Urinary bladder (tissue), 4 donors: ENCODE data around the gene SNX22. TPM values are rescaled to one million over a fixed set of nuclear protein-coding genes. Genes with fewer than 3 reads are reported as not detected.
A peak's percentile ranks its signal among the peaks of the same experiment; 100 is the strongest.
"Not testable (repeated sequence)": the region's sequence is repeated elsewhere in the genome, so short reads cannot be mapped to it uniquely, and the experiment has no call there.

Experiments used
- DNase-seq: peaks from one replicate; pipeline ENCODE4 v3.0.0-alpha.2; 2015; ENCODE audit errors: extremely low spot score
- H3K27ac ChIP-seq: one replicate; pipeline ENCODE4 v1.5.1; 2013; ENCODE audit warnings: low read depth, mild to moderate bottlenecking, moderate library complexity
- H3K36me3 ChIP-seq: one replicate; pipeline ENCODE4 v1.6.1; 2013; ENCODE audit warnings: mild to moderate bottlenecking, moderate library complexity; ENCODE audit not compliant: insufficient read depth
- H3K4me1 ChIP-seq: one replicate; pipeline ENCODE4 v1.6.1; 2013; ENCODE audit warnings: mild to moderate bottlenecking, moderate library complexity; ENCODE audit not compliant: insufficient read depth
- H3K4me3 ChIP-seq: one replicate; pipeline ENCODE4 v1.5.1; 2013; ENCODE audit warnings: low read depth, low read length
- WGBS: extraction: QIAGEN DNeasy Blood & Tissue Kit; methylation state at CpG from one replicate; pipeline ENCODE4 v1.1.7; 2013; 5-methylcytosine and 5-hydroxymethylcytosine counted together
- polyA plus RNA-seq: library from polyadenylated mRNA; stranded (reverse); fragments of 200-250 nt; gene quantifications from one replicate; pipeline ENCODE4 v1.2.3, GENCODE V29; 2013
- total RNA-seq: library from RNA; depleted of rRNA; stranded (reverse); fragments of >200 nt; gene quantifications from one replicate; pipeline ENCODE4 v1.2.3, GENCODE V29; 2014
- donor health status: healthy with polysubstance abuse.
- donor health status: healthy.

Gene SNX22
- total RNA-seq: 0.42 TPM
- polyA plus RNA-seq: 1.1 TPM

DNA sequence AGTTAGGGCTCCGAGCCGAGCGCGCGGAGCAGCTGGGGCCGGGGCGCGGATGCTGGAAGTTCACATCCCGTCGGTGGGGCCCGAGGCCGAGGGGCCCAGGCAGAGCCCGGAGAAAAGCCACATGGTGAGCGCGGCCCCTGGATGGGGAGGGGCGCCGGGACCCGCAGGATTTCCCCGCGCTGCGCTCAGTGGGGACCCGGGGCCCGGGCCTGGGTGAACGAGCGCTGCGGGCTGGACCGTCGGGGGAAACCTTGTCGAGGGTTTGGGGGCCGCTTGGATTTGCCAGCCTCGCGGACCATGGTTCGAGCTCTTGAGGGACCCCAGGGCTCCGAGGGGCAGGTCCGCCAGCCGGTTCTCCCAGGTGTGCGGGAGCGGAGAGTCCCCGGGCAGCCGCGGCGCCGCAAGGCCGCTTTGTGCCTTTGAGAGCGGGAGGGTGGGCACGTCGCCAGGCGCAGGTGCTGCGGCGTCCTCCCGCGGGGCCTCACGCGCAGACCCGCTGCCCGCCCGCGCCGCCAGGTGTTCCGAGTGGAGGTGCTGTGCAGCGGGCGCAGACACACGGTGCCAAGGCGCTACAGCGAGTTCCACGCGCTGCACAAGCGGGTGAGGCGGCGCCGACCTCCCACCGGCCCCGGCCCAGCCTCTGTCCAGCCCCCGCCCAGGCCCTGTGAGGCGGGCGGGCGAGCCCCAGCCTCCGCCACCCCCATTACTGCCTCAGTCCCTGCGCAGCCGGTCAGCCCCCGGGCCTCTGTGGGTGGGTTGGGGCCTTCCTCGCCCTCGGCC is at the start of gene SNX22:
Gene SNX22, plus strand, starts transcription at position 5 of the 780 bp plus-strand sequence. Its CDS starts 45 bp downstream, at position 50.
- Histone ChIP-seq H3K4me1 (no peaks in the 10 kb centered on the region), H3K36me3 (peaks cover 8% of the 10 kb centered on the region), H3K4me3 (peak within 1 kb of the TSS; percentile 38), H3K27ac (no peak within 1 kb of the TSS)
- DNase-seq: no peak
- 1% methylated on average over 83 of the region's 83 CpGs for WGBS

DNA sequence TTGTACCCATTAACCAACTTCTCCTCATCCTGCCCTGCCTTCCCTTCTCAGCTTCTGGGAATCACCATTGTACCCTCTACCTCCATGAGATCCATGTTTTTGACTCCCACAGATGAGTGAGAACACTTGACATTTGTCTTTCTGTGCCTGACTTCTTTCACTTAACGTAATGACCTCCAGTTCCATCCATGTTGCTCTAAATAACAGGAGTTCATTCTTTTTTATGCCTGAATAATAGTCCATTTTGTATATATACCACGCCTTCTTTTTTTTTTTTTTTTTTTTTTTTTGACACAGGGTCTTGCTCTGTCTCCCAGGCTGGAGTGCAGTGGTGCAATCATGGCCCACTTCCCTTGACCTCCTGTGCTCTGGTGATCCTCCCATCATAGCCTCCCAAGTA is 49.0 kb upstream of the SNX22 start:
- 98% methylated on average over 2 of the region's 2 CpGs for WGBS
- no peaks in the 10 kb centered on the region for H3K36me3 ChIP-seq
- H3K4me3 ChIP-seq: no peak overlapping the region
- no peak for DNase-seq
- H3K27ac ChIP-seq: no peak overlapping the region
- H3K4me1 ChIP-seq: peaks cover 2% of the 10 kb centered on the region

DNA sequence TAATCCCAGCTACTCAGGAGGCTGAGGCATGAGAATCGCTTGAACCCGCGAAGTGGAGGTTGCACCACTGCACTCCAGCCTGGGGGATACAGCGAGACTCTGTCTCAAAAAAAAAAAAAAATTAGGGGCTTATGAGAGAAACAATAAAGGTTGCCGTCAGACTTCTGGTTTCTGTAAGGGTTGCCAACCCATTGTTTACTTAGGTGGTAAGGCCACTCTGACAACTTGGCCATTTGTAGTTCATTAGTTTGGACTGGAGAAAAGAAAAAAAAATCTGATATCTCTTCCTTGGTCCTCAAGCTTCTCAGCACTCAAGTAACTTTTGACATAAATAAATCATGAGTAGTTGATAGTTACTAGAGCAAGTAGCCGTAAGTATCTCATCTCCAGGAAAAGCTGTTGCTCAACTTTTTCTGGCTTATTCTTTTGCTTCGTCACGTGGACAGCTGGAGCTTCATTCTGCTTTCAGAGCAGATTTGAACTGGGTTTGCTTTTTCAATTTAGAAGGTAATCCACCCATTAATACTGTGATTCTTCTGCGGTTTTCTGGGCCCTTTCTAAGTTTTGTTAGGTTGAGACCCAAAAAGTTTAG is 46.3 kb upstream of the SNX22 start:
- H3K4me1 ChIP-seq: peaks cover 2% of the 10 kb centered on the region
- no peak for DNase-seq
- peaks cover 2% of the 10 kb centered on the region for H3K36me3 ChIP-seq
- no peak overlapping the region for H3K4me3 ChIP-seq
- 65% methylated on average over 9 of the region's 9 CpGs for WGBS
- H3K27ac ChIP-seq: no peak overlapping the region

DNA sequence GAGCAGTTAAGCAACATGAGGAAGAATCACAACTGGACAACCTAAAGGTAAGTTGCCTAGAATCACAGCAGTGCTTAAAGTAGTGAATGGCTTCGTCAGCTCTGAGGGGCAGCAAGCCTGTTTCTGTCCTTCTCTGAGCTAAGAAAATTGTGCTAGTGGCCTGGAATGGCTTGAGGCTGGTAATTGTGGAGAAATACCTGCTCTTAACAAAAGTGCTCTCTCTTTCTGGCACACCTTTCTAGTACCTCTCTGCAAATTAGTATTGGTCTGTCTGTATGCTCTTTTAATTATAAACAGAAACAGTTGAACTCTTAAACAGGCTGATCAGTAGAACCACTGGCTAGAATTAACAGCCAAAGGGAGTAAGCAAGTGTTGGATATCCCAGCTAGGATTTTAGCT is 44.2 kb upstream of the SNX22 start:
- 94% methylated on average over 1 of the region's 1 CpG for WGBS
- H3K27ac ChIP-seq: no peak overlapping the region
- H3K4me3 ChIP-seq: no peak overlapping the region
- DNase-seq: no peak
- peaks cover 2% of the 10 kb centered on the region for H3K4me1 ChIP-seq
- H3K36me3 ChIP-seq: peaks cover 2% of the 10 kb centered on the region

DNA sequence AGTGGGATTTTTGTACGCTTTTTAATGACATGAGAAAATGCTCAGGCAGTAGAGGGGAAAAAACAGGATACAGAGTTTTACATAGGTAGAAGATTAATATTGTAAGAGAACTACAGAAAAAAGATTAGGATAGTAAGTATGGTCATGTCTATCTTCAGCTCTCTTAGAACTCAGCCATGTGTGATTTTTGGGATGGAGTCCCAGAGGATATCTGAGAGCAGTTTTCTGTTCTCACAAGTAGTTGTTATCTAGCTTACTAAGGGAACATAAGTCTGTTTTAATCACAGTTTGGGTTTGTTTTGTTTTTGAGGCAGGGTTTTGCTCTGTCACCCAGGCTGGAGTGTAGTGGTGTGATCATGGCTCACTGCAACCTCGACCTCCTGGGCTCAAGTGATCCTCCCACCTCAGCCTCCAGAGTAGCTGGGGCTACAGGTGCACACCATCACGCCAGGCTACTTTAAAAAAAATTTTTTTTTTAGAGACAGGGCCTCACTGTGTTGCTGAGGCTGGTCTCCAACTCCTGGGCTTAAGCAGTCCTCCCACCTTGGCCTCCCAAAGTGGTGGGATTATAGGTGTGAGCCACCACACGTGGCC is 41.3 kb upstream of the SNX22 start:
- H3K27ac ChIP-seq, H3K4me3 ChIP-seq, H3K4me1 ChIP-seq, H3K36me3 ChIP-seq, DNase-seq: not testable (repeated sequence)
- WGBS: 96% methylated on average over 4 of the region's 4 CpGs

DNA sequence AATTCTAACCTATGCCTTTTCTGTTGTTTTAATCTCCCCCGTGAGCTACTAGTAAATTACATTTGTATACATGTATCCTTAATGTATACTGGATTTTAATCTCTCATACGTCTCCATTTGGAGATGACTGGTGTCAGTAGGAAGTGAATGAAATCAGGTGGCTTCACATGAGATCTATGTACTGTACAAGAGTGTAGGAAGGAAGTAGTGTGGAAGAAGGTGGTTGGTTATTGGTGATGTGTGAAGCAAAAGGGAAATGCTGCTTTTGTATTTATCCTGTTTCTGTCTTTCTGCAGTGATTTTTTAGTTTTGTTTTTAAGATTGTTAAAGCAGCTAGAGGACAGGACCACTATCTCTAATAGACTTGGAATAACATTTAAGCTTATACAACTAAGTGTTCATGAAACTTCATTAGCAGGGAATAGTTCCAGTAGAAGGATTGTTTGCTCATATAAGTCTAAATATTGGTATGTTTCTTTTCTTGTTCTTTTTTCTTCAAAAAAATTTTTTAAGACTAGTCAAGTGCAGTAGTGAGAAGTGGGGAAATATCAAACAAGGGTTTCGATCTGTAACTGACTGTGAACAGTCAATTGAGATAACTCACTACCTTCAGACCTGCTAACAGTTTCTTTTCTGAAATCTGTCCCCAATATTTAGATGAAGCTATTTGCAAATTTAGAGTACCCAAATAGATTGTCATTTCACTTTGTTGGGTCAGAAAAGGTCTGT is 40.4 kb upstream of the SNX22 start:
- H3K4me3 ChIP-seq: no peak overlapping the region

DNA sequence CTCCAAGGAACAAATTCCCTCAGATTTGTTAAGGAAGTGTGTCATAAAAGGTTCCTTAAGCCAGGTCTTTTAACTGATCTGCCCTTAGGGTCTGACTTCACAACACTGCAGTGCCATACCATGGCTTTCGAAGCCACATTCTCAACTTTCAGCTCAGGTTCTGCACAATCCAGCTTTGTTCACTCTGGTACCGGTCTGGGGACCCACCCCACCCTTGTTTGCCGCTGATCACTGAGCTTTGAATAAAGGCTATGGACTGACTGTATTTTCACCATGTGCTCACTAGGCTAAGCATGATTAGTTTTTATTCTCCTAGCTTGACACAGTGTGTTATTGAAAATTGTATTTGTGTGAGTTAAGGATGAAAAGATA is 39.9 kb upstream of the SNX22 start:
- no peak overlapping the region for H3K4me3 ChIP-seq

More for the DNA sequence above, 40.4 kb upstream of the SNX22 start:
- no peak for DNase-seq
- 83% methylated on average over 3 of the region's 3 CpGs for WGBS
- Histone ChIP-seq H3K36me3 (peaks cover 2% of the 10 kb centered on the region), H3K4me1 (peaks cover 2% of the 10 kb centered on the region), H3K27ac (no peak overlapping the region)

DNA sequence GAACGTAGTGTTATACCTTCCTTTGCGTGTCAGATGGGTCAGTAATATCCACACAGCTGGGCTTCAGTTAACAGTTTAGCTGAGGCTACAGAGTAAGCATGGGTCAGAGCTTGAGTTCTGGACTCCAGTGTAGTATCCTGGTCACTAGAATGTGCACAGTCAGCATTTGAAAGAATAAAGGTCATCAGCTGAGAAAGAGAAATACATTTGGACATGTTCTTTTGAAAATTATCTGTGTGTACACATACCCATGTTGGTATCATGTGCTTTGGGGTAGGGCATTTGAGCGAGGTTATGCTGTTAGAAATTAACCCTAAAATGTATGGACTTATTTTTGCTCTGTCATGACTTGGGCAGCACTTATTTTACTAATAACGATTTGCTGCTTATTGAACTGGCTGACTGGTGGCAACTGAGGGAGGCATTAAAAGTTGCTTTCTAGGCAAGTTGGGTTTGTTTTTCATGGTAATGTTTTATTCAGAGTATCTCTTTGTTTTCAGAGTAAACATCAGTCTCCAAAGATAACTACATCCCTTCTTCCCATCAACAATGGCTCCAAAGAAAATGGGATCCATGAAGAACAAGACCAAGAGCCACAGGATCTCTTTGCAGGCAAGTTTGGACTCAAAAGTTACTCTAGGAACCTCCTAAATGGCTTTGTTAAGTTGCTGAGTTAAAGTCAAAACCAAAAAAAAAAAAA is 39.3 kb upstream of the SNX22 start:
- WGBS: 68% methylated on average over 4 of the region's 4 CpGs
- no peak for DNase-seq
- H3K27ac ChIP-seq: no peak overlapping the region

More for the DNA sequence above, 39.9 kb upstream of the SNX22 start:
- 86% methylated on average over 3 of the region's 3 CpGs for WGBS
- H3K27ac ChIP-seq: no peak overlapping the region
- DNase-seq: no peak
- peaks cover 2% of the 10 kb centered on the region for H3K36me3 ChIP-seq
- H3K4me1 ChIP-seq: peaks cover under 1% of the 10 kb centered on the region

DNA sequence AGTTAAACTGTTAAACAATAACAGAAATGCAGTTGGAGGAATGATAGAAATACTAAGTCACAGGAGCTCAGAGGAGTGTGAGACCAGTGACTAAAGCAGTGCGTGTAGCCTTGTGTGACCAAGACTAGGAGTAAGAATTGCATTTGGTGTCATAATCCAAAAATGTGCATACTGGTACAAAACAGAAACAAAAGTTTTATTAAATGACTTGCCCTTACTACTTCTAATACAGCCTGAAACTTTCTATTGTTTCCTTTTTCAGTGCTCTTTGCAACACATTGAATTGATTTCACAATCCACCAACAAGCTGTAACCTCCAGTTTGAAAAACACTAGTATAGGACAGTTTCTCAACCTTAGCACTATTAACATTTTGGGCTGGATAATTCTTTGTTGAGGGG is 38.6 kb upstream of the SNX22 start:
- 87% methylated on average over 1 of the region's 1 CpG for WGBS
- no peak overlapping the region for H3K27ac ChIP-seq
- no peaks in the 10 kb centered on the region for H3K4me1 ChIP-seq
- no peaks in the 10 kb centered on the region for H3K36me3 ChIP-seq
- no peak overlapping the region for H3K4me3 ChIP-seq
- DNase-seq: no peak

More for the DNA sequence above, 39.3 kb upstream of the SNX22 start:
- Histone ChIP-seq H3K4me1 (no peaks in the 10 kb centered on the region), H3K4me3 (no peak overlapping the region), H3K36me3 (peaks cover 2% of the 10 kb centered on the region)

DNA sequence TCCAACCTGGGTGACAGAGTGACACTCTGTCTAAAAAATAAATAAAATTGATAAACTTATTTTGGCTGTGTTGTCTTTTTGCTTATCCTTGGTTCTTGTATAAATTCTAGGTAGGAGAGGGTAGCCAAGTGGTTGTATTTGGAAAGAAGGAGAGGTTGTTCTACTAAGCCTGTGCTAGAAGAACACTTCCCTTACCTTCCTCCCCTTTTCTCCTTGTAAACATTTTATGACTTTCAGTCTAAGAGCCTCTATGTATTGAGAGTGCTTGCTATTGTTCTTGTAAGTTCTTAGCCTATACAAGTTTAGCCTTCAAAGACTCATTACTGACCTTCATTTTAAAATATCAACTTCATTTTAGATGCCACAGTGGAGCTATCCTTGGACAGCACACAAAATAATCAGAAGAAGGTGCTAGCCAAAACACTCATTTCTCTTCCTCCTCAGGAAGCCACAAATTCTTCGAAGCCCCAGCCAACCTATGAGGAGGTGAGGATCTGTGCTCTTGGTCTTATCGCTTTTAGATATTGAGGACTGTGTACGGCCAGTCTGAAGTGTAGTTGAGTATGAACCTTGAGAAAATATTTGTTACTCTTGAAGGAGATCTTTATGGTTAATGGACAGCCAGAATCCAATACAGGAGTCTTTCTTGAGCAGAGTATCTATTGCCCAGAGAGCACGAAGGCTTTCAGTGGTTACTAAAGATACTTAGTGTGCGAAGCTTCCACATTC is 33.6 kb upstream of the SNX22 start:
- H3K27ac ChIP-seq: no peak overlapping the region
- no peak overlapping the region for H3K4me3 ChIP-seq
- no peaks in the 10 kb centered on the region for H3K4me1 ChIP-seq
- DNase-seq: no peak
- 94% methylated on average over 5 of the region's 5 CpGs for WGBS
- peaks cover 6% of the 10 kb centered on the region for H3K36me3 ChIP-seq

DNA sequence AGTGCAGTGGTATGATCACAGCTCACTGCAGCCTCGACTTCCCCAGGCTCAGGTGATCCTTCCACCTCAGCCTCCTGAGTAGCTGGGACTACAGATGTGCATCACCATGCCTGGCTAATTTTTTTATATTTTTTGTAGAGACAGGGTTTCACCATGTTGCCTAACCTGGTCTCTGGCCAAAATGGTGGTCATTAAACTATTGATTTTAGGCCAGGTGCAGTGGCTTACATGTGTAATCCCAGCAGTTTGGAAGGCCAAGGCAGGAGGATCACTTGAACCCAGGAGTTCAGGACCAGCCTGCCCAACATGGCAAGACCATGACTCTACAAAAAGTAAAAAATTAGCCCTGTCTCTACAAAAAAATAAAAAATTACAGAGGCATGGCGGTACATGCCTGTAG is 31.2 kb upstream of the SNX22 start:
- 100% methylated on average over 2 of the region's 2 CpGs for WGBS
- H3K36me3 ChIP-seq: not testable (repeated sequence)

DNA sequence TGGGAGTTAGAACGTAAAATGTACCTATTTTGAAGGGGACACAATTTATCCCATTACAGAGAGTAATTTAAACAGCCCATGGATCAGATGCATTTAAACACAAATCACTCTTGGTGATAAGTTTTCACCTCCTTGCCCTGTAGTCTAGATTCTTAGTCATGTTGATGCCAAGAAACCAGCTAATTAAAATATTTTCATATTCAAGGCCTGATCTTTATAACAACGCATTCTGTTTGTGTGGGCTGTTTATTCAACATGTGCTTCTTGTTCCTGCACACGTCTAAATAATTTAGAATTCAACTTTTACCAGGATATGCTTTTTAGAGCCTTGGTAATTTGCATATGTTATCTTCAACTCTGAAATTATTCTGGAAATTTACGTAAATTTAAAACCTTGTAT is 29.9 kb upstream of the SNX22 start:
- WGBS: 81% methylated on average over 4 of the region's 4 CpGs
- no peak overlapping the region for H3K4me3 ChIP-seq
- no peak for DNase-seq
- peaks cover 9% of the 10 kb centered on the region for H3K36me3 ChIP-seq
- no peak overlapping the region for H3K27ac ChIP-seq
- H3K4me1 ChIP-seq: no peaks in the 10 kb centered on the region

More for the DNA sequence above, 31.2 kb upstream of the SNX22 start:
- not testable (repeated sequence) for DNase-seq, H3K4me3 ChIP-seq, H3K27ac ChIP-seq, H3K4me1 ChIP-seq

DNA sequence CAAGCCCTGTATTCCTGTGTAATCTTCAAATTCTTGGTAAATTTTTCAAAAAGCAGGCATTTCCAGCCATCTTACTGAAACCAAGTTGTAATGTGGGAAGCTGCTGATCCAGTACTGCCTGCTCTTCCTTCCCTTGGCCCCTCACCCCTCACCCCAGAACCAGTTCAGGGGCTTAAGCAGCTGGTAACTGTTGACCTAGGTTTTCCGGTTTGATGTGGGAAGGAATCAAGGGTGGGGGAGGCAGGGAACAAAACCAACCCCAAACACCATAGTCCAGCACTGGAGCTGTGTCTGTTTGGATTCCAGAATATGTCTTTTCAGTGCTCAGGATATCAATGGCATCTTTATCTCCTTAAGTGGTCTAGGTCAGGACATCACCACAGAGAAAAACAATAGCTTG is 29.1 kb upstream of the SNX22 start:
- DNase-seq: no peak
- no peak overlapping the region for H3K4me3 ChIP-seq
- H3K36me3 ChIP-seq: peaks cover 11% of the 10 kb centered on the region
- H3K27ac ChIP-seq: no peak overlapping the region
- H3K4me1 ChIP-seq: no peaks in the 10 kb centered on the region
- 78% methylated on average over 1 of the region's 1 CpG for WGBS
